ENCODE data around the gene ODF4. TPM values are rescaled to one million over a fixed set of nuclear protein-coding genes. Genes with fewer than 3 reads are reported as not detected.

Gene ODF4
- total and polyA plus RNA-seq, 2 of the 13 experiments (the other 11 are each of a cell fraction or from before 2014, with no cell fraction given): not detected

DNA sequence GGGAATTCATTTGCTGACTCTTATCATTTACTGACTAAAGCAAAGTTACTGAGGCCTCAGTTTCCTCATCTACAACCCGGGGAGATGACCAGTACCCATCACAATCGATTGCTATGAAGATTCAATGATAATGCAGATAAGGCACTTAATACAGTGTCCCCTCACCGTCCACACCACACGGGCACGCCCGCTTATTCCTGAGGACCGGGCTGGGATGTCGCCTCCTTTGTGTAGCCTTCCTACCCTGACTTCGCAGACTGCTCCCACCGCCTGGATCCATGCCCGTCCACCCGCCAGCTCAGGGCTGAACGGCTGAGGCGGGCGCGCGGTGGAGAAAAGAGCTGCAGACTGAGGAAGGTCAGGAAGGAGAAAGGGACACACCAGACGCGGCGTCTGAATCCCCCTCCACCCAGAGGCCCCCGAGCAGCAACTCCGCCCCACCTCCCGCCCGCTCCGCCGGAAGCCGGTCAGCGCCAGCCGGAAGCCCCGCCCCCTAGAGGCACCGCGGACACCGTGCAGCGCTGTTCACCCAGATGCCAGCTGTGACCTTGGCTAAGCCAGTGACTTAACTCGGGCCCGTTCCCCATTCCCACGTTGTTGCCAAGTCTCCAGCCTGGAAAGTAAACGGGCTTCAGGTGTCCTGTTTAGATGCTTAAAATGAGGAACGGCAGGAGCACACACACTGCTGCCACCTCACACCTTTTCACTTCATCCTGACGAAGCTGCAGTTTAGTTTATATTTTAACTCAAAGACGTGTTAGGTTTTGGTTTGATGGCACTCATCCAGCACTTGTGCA lies 36.8 kb downstream of the ODF4 start, which contains the start of gene KRABD2 (continued):
- TF ChIP-seq KLF15 (CRISPR knock-in tag; IDR thresholded peaks at IDR 0.05; ENCODE audit: borderline replicate concordance) (no peak), ZNF776 (CRISPR knock-in tag; IDR thresholded peaks at IDR 0.05) (no peak; the same call in 1 of the 2 replicates), MATR3 (CRISPR knock-in tag; IDR thresholded peaks at IDR 0.05) (no peak), RFXAP (CRISPR knock-in tag; IDR thresholded peaks at IDR 0.05; ENCODE audit: borderline replicate concordance) (peak; percentile 79), SIN3B (IDR thresholded peaks at IDR 0.05; ENCODE audit: low read length) (no peak), ZNF292 (CRISPR knock-in tag; IDR thresholded peaks at IDR 0.05; ENCODE audit: borderline replicate concordance, low read depth) (peak; percentile 67; the same call in 1 of the 2 replicates), ZNF775 (CRISPR knock-in tag; IDR thresholded peaks at IDR 0.05; ENCODE audit: borderline replicate concordance) (no peak), ZC3H13 (CRISPR knock-in tag; IDR thresholded peaks at IDR 0.05) (peak; percentile 88; the same call in 1 of the 2 replicates)
- TF ChIP-seq, protein P1, sequence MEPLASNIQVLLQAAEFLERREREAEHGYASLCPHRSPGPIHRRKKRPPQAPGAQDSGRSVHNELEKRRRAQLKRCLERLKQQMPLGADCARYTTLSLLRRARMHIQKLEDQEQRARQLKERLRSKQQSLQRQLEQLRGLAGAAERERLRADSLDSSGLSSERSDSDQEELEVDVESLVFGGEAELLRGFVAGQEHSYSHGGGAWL (CRISPR knock-in tag; IDR thresholded peaks at IDR 0.05): peak; percentile 78
- TF ChIP-seq, protein P2, sequence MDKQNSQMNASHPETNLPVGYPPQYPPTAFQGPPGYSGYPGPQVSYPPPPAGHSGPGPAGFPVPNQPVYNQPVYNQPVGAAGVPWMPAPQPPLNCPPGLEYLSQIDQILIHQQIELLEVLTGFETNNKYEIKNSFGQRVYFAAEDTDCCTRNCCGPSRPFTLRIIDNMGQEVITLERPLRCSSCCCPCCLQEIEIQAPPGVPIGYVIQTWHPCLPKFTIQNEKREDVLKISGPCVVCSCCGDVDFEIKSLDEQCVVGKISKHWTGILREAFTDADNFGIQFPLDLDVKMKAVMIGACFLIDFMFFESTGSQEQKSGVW (CRISPR knock-in tag; IDR thresholded peaks at IDR 0.05; ENCODE audit: borderline replicate concordance): no peak
- TF ChIP-seq, protein P3, sequence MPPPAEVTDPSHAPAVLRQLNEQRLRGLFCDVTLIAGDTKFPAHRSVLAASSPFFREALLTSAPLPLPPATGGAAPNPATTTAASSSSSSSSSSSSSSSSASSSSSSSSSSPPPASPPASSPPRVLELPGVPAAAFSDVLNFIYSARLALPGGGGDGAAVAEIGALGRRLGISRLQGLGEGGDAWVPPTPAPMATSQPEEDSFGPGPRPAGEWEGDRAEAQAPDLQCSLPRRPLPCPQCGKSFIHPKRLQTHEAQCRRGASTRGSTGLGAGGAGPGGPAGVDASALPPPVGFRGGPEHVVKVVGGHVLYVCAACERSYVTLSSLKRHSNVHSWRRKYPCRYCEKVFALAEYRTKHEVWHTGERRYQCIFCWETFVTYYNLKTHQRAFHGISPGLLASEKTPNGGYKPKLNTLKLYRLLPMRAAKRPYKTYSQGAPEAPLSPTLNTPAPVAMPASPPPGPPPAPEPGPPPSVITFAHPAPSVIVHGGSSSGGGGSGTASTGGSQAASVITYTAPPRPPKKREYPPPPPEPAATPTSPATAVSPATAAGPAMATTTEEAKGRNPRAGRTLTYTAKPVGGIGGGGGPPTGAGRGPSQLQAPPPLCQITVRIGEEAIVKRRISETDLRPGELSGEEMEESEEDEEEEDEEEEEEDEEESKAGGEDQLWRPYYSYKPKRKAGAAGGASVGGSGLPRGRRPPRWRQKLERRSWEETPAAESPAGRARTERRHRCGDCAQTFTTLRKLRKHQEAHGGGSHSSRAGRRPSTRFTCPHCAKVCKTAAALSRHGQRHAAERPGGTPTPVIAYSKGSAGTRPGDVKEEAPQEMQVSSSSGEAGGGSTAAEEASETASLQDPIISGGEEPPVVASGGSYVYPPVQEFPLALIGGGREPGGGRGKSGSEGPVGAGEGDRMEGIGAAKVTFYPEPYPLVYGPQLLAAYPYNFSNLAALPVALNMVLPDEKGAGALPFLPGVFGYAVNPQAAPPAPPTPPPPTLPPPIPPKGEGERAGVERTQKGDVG (CRISPR knock-in tag; IDR thresholded peaks at IDR 0.05; ENCODE audit: borderline replicate concordance): peak; percentile 29; the same call in 1 of the 2 replicates
- TF ChIP-seq, protein P4, sequence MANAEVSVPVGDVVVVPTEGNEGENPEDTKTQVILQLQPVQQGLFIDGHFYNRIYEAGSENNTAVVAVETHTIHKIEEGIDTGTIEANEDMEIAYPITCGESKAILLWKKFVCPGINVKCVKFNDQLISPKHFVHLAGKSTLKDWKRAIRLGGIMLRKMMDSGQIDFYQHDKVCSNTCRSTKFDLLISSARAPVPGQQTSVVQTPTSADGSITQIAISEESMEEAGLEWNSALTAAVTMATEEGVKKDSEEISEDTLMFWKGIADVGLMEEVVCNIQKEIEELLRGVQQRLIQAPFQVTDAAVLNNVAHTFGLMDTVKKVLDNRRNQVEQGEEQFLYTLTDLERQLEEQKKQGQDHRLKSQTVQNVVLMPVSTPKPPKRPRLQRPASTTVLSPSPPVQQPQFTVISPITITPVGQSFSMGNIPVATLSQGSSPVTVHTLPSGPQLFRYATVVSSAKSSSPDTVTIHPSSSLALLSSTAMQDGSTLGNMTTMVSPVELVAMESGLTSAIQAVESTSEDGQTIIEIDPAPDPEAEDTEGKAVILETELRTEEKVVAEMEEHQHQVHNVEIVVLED (CRISPR knock-in tag; IDR thresholded peaks at IDR 0.05; ENCODE audit: borderline replicate concordance): peak; percentile 88
- TF ChIP-seq, protein P5, sequence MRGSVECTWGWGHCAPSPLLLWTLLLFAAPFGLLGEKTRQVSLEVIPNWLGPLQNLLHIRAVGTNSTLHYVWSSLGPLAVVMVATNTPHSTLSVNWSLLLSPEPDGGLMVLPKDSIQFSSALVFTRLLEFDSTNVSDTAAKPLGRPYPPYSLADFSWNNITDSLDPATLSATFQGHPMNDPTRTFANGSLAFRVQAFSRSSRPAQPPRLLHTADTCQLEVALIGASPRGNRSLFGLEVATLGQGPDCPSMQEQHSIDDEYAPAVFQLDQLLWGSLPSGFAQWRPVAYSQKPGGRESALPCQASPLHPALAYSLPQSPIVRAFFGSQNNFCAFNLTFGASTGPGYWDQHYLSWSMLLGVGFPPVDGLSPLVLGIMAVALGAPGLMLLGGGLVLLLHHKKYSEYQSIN (CRISPR knock-in tag; IDR thresholded peaks at IDR 0.05; ENCODE audit: borderline replicate concordance): no peak
- TF ChIP-seq, protein P6, sequence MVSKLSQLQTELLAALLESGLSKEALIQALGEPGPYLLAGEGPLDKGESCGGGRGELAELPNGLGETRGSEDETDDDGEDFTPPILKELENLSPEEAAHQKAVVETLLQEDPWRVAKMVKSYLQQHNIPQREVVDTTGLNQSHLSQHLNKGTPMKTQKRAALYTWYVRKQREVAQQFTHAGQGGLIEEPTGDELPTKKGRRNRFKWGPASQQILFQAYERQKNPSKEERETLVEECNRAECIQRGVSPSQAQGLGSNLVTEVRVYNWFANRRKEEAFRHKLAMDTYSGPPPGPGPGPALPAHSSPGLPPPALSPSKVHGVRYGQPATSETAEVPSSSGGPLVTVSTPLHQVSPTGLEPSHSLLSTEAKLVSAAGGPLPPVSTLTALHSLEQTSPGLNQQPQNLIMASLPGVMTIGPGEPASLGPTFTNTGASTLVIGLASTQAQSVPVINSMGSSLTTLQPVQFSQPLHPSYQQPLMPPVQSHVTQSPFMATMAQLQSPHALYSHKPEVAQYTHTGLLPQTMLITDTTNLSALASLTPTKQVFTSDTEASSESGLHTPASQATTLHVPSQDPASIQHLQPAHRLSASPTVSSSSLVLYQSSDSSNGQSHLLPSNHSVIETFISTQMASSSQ (IDR thresholded peaks at IDR 0.05; ENCODE audit: low read depth): no peak
- TF ChIP-seq, protein P6 (CRISPR knock-in tag; IDR thresholded peaks at IDR 0.05; ENCODE audit: borderline replicate concordance): 0 out of 2 replicates have a peak, but pooled peaks have one; percentile 22
